IPS-20b (cell line): Measurements from ENCODE around the gene ZBTB20.

ENCODE experiments used
- H3K27ac ChIP-seq: one replicate; pipeline ENCODE4 v1.5.1; 2013; ENCODE audit warnings: low read length
- H3K27me3 ChIP-seq: 2 replicates; pipeline ENCODE4 v1.6.1; 2013; ENCODE audit warnings: mild to moderate bottlenecking, low read length, inconsistent platforms; ENCODE audit not compliant: insufficient read depth
- H3K36me3 ChIP-seq: 2 replicates; pipeline ENCODE4 v1.6.1; 2013; ENCODE audit warnings: low read depth, mild to moderate bottlenecking, inconsistent platforms, low read length, moderate library complexity; ENCODE audit not compliant: insufficient read depth
- H3K4me1 ChIP-seq: 2 replicates; pipeline ENCODE4 v1.6.1; 2013; ENCODE audit warnings: mild to moderate bottlenecking, control low read depth, inconsistent platforms, low read length, moderate library complexity; ENCODE audit not compliant: insufficient read depth
- H3K4me3 ChIP-seq: 2 replicates; pipeline ENCODE4 v1.5.1; 2013; ENCODE audit warnings: mild to moderate bottlenecking, low read length, inconsistent platforms
- H3K9ac ChIP-seq: 2 replicates; pipeline ENCODE4 v1.6.1; 2013; ENCODE audit warnings: low read depth, mild to moderate bottlenecking, inconsistent platforms, low read length, moderate library complexity
- H3K9me3 ChIP-seq: 2 replicates; pipeline ENCODE4 v1.6.1; 2013; ENCODE audit warnings: mild to moderate bottlenecking, low read depth, low read length, inconsistent platforms; ENCODE audit not compliant: insufficient read depth

ZBTB20 gene

DNA sequence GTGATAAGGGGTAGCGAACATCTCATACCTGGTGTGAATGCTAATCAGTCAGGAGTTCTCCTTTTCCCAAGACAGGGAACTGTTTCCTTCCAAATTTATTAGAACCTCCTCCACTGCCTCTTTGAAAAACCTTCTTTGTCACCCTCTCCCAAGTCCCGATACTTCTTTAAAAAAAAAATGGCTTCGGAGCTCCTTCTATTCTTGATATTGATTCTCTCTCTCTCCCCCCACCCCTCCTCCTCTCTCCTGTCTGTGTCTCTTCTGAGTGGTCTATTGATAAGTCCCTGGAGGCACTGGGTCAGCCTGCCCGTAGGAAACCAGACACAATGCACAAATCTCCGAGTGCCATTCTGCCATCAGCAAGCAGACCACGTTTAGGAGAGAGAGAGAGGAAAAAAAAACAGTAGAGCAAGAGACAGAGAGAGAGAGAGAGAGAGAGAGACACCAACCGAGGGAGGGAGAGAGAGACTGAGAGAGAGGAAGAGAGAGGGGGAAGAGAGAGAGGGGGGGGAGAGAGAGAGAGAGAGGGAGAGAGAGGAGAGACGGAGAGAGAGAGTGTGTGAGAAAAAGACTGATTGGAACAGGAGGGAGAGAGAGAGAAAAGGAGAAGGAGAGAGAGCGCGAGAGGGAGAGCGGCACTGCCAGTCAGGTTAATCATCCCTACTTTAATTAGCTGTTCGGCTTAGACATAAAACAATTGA, 692.4 kb downstream of the ZBTB20 start:
- peak overlapping the region; percentile 83 for H3K9ac ChIP-seq
- no peaks in the 10 kb centered on the region for H3K9me3 ChIP-seq
- H3K27me3 ChIP-seq: peaks cover 12% of the 10 kb centered on the region
- no peaks in the 10 kb centered on the region for H3K36me3 ChIP-seq
- H3K4me1 ChIP-seq: peaks cover 18% of the 10 kb centered on the region; the same call in 1 of the 2 replicates
- peak overlapping the region; percentile 29 for H3K27ac ChIP-seq
- peak overlapping the region; percentile 90 for H3K4me3 ChIP-seq

DNA sequence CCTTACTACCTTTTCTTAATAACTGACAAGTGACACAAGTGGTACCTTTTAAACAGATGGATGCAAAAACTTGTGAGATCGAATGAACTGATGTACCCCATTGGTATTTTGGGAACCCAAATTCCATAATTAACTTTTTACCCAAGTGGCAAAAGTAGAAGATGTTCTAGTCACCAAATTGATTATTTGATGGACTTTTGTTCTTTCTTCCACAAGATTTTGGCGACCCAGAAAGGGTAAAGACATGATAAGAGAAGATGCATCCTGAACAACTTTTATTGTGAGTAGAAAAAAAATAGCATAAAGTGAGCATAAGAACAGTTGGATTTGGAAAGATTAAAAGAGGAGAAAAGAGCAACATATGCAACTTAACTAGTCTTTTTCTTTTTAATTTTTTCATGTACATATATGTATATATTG, 693.7 kb downstream of the ZBTB20 start:
- H3K36me3 ChIP-seq: no peaks in the 10 kb centered on the region
- peaks cover 18% of the 10 kb centered on the region; the same call in 1 of the 2 replicates for H3K4me1 ChIP-seq
- H3K27ac ChIP-seq: no peak overlapping the region
- peak overlapping the region; percentile 51; the same call in 1 of the 2 replicates for H3K4me3 ChIP-seq
- peaks cover 12% of the 10 kb centered on the region for H3K27me3 ChIP-seq
- H3K9ac ChIP-seq: no peak overlapping the region
- H3K9me3 ChIP-seq: no peaks in the 10 kb centered on the region

DNA sequence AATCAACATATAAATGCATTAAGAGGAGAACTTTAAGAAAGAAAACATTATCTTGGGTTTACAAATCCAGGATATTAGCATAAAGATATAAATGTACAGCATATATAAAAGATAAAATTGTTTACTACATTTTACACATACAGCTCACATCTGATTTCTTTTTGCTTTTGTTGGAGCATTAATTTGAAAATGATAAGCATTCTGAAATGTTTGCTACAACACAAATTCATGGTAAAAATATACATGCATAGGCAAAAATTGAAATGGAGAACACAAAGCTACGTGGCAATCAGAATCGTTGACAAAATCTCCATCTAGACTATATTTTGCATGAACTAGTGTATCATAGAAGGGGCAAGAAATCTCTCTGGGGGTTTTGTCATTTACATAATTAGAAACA, 694.2 kb downstream of the ZBTB20 start:
- Histone ChIP-seq H3K4me3 (peak overlapping the region; percentile 51; the same call in 1 of the 2 replicates), H3K9ac (no peak overlapping the region), H3K4me1 (peaks cover 18% of the 10 kb centered on the region; the same call in 1 of the 2 replicates), H3K9me3 (no peaks in the 10 kb centered on the region), H3K36me3 (no peaks in the 10 kb centered on the region), H3K27me3 (peaks cover 12% of the 10 kb centered on the region), H3K27ac (no peak overlapping the region)

DNA sequence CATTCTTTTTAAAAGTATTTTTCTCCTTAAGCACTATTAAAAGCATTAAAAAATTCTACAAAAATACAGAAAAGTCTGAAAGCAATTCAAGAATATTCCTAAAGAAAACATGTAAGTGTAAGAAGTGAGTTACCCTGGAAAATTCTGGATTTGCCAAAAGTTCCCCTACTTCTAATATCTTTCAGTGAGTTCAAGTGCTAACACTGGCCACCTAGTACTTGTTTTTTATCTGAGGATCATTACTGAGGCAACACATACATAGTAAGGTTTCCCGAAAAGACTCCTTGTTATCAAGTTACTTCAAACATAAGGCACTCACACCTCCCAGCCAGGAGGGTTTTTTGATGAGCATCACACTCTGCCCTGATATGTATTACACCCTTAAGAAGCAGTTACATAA, 694.8 kb downstream of the ZBTB20 start:
- peaks cover 18% of the 10 kb centered on the region; the same call in 1 of the 2 replicates for H3K4me1 ChIP-seq
- H3K4me3 ChIP-seq: no peak overlapping the region
- no peak overlapping the region for H3K27ac ChIP-seq
- no peak overlapping the region for H3K9ac ChIP-seq
- H3K36me3 ChIP-seq: no peaks in the 10 kb centered on the region
- peaks cover 12% of the 10 kb centered on the region for H3K27me3 ChIP-seq
- no peaks in the 10 kb centered on the region for H3K9me3 ChIP-seq

DNA sequence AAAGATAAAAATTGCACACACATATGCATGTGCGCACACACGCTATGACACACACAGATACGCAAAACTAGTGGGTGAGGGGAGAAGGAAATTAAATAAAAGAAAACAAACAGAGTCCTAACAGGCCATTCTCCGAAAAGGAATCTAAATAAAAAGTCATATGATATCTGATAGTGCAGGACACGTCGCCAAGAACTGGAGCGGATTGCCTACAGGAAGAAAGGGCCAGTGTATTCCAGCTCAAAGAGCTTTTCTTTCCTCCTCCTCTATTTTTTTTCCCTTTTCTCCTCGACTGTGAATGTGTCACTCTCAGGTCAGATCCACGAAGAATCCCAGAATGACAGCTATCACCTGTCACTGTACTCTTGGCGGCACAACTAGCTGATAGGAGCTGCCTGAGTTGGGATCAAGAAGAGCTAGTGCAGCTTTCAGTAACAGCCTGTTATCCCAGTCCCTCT, 695.5 kb downstream of the ZBTB20 start:
- Histone ChIP-seq H3K27ac (no peak overlapping the region), H3K4me3 (no peak overlapping the region)

DNA sequence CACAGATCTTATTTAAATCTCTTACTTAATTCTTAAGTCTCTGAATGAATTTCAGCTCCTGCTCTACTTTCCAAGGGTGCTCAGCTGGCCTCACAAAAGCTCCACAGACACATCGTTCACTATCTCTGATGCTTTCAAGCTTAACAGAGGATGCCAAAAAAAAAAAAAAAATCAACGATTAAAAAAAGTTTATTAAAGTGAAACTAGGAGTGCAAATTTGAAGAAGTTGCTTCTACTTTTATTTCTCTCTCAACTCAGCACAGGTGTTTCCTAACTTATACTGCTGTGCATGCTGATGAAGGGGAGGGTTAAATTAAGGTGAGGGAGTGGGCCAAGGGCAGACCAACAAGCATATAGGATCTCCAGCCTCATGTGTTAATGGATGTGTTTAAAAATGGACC, 696.0 kb downstream of the ZBTB20 start:
- no peaks in the 10 kb centered on the region for H3K36me3 ChIP-seq
- H3K9me3 ChIP-seq: no peaks in the 10 kb centered on the region
- H3K4me1 ChIP-seq: peaks cover 15% of the 10 kb centered on the region; the same call in 1 of the 2 replicates
- H3K4me3 ChIP-seq: no peak overlapping the region
- H3K9ac ChIP-seq: no peak overlapping the region
- no peak overlapping the region for H3K27ac ChIP-seq
- peaks cover 12% of the 10 kb centered on the region for H3K27me3 ChIP-seq

More for the DNA sequence above, 695.5 kb downstream of the ZBTB20 start:
- Histone ChIP-seq H3K9ac (no peak overlapping the region), H3K27me3 (peaks cover 12% of the 10 kb centered on the region), H3K9me3 (no peaks in the 10 kb centered on the region), H3K36me3 (no peaks in the 10 kb centered on the region), H3K4me1 (peaks cover 17% of the 10 kb centered on the region; the same call in 1 of the 2 replicates)

DNA sequence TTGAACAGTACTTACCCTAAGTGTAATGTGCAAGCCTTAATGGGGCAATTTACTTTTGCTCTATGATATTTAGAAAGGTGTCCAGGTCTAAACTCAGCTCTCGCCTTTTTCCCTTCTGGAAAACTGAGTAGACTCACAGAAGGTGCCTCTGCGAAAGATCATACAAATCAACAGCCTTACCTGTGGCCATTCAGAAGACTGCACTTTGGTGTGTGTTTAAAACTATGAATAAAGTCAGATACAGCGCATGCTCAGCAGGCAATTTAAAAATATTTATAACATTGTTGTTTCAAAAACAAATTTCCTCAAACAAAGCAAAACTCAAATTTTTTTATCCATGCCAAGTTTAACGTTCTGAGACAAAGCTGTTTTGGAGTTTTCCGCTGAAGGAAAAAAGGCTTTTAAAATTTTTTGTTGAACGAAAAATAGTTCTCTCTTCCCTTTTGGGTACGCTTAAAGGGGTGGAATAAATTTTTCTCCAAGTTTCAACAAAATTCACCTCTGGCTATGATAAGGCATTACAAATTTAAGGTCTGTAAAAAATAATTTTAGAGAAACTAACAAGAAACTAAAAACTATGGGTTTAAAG, 697.0 kb downstream of the ZBTB20 start:
- Histone ChIP-seq H3K36me3 (no peaks in the 10 kb centered on the region), H3K27me3 (peaks cover 11% of the 10 kb centered on the region), H3K4me1 (peaks cover 15% of the 10 kb centered on the region; the same call in 1 of the 2 replicates), H3K27ac (no peak overlapping the region), H3K4me3 (no peak overlapping the region), H3K9ac (no peak overlapping the region), H3K9me3 (no peaks in the 10 kb centered on the region)

DNA sequence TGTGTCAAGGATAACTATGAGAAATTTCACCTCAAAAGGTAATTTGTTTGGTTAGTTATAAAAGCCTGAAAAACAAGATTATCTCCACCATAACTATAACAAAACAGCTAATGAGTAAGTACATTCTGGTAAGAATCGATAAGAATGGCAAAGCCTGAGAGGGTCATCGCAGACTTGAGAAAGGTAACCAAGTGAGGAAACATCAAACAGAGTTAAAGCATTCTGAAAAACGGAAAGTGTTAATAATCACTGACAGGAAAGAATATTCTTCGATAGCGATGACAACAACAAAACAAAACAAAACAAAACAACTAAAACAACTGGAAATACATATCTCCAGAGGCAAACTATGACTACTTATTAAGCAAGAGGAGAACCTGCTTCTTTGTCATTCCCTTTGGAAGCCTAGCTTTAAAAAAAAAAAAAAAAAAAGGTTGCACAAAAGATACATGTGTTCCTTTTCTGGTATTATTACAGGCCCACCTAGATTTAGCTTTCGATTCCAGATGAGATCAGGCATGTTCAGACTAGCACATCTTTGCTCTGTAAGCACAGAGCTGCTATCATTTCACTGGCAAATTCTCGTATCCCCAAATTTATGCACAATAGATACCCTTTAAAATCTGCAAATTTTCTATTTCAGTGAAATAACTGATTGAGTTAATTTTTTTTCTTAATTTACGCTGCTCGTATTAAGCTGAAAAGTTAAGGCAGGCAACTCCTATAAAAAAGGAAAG, 697.6 kb downstream of the ZBTB20 start:
- peaks cover 15% of the 10 kb centered on the region; the same call in 1 of the 2 replicates for H3K4me1 ChIP-seq
- H3K36me3 ChIP-seq: no peaks in the 10 kb centered on the region
- no peaks in the 10 kb centered on the region for H3K9me3 ChIP-seq
- H3K27me3 ChIP-seq: peaks cover 4% of the 10 kb centered on the region; the same call in 1 of the 2 replicates
- no peak overlapping the region for H3K27ac ChIP-seq
- no peak overlapping the region for H3K9ac ChIP-seq
- H3K4me3 ChIP-seq: no peak overlapping the region

DNA sequence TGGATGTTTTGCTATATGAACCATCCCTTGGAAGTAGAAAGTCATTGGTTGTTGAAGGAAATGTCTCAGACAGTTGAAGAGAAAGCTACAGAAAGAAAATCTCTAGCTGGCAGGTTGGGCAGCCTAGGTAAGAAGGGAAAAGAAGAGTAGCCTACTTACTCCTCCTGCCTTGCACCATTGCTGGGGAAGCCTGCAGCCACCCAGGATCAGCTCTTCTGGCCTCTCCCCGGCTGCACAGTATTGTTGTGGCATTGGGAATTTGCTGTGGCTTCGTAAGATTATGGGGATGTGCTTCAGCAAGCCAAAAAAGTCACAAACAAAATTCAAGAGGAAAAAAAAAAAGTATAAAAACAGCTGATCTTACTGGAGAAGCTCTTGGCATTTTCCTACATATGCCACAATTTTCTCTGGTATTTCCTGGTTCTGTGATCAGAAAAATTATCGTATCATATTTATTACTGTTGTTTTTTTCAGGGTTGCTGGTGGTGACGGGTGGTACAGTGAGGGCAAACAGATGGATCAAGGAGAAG, 699.1 kb downstream of the ZBTB20 start:
- H3K36me3 ChIP-seq: no peaks in the 10 kb centered on the region
- no peak overlapping the region for H3K9ac ChIP-seq
- H3K27ac ChIP-seq: no peak overlapping the region
- H3K4me1 ChIP-seq: peaks cover 9% of the 10 kb centered on the region; the same call in 1 of the 2 replicates
- no peaks in the 10 kb centered on the region for H3K9me3 ChIP-seq
- no peak overlapping the region for H3K4me3 ChIP-seq
- H3K27me3 ChIP-seq: no peaks in the 10 kb centered on the region

DNA sequence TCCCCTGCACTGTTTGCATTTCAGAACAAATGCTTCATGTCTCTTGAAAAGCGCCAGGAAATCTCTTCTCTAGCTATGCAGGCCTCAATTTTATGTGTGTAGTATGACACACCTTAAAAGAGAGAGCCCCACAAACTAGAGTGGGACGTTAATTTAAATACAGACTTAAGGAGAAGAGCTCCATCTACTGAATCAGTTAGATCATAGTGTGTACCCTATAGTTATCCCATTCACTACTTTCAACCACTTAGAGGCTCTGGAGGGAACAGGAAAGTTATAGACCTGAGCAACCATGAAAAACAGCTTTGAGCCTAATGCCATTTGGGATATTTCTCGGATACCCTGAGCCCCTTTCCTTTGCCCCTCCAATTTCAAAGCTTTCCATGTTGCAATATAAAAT, 699.5 kb downstream of the ZBTB20 start:
- Histone ChIP-seq H3K9ac (no peak overlapping the region), H3K27ac (no peak overlapping the region), H3K27me3 (no peaks in the 10 kb centered on the region), H3K36me3 (no peaks in the 10 kb centered on the region), H3K9me3 (no peaks in the 10 kb centered on the region), H3K4me1 (peaks cover 8% of the 10 kb centered on the region; the same call in 1 of the 2 replicates), H3K4me3 (no peak overlapping the region)

DNA sequence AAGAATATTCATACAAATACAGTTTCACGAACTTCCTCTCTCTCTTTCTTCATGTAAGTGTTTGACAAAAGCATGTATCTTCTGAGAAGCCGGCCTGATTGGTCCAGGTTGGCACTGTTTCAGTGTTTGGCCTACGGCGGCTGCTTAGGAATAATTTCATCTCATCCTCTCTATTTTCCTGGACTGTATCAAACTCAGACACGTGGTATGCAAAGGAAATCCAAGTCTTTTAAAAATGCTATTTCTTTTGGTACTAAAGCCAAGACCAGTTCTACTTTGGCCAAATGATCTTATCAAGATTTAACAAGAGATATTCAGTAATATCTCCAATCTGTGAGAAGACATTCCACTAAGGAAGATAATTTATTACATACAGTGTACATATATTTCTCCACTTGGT, 700.5 kb downstream of the ZBTB20 start:
- Histone ChIP-seq H3K9me3 (no peaks in the 10 kb centered on the region), H3K36me3 (no peaks in the 10 kb centered on the region), H3K9ac (no peak overlapping the region), H3K27me3 (no peaks in the 10 kb centered on the region), H3K4me3 (no peak overlapping the region), H3K27ac (no peak overlapping the region), H3K4me1 (peaks cover 3% of the 10 kb centered on the region; the same call in 1 of the 2 replicates)
